Globus pallidus (tissue), 1 donor: ENCODE results near the gene EPHA2.

Experiments used
- DNase-seq: peaks from one replicate; pipeline ENCODE4 v3.0.0-alpha.2; 2015; ENCODE audit warnings: low spot score

The EPHA2 gene

GRCh38 chr1:16134906-16135305 is 21.0 kb downstream of the EPHA2 start:
- no peak for DNase-seq

- DNase-seq, result no peak
Observed at GRCh38 chr1:16134066-16134801, 21.6 kb downstream of the EPHA2 start.

GRCh38 chr1:16133007-16133961 is 22.6 kb downstream of the EPHA2 start:
- DNase-seq, result no peak

GRCh38 chr1:16132325-16132785 is 23.5 kb downstream of the EPHA2 start:
- DNase-seq, result no peak

- no peak for DNase-seq
Observed at GRCh38 chr1:16131636-16132324, 24.1 kb downstream of the EPHA2 start.

GRCh38 chr1:16130827-16131226 is 25.0 kb downstream of the EPHA2 start:
- DNase-seq, result no peak

GRCh38 chr1:16129921-16130543 is 25.8 kb downstream of the EPHA2 start:
- no peak for DNase-seq

GRCh38 chr1:16129316-16129715 is 26.6 kb downstream of the EPHA2 start:
- no peak for DNase-seq

GRCh38 chr1:16128338-16128741 is 27.5 kb downstream of the EPHA2 start:
- peak; percentile 24 for DNase-seq

GRCh38 chr1:16127676-16128337 is 28.1 kb downstream of the EPHA2 start:
- no peak for DNase-seq

- no peak for DNase-seq
Observed at GRCh38 chr1:16126743-16127515, 28.9 kb downstream of the EPHA2 start.

GRCh38 chr1:16126160-16126559 is 29.7 kb downstream of the EPHA2 start:
- DNase-seq, result no peak

- DNase-seq, result no peak
Observed at GRCh38 chr1:16125483-16125882, 30.4 kb downstream of the EPHA2 start.

GRCh38 chr1:16125088-16125470 is 30.8 kb downstream of the EPHA2 start:
- DNase-seq, result no peak

GRCh38 chr1:16124377-16125087 is 31.3 kb downstream of the EPHA2 start:
- DNase-seq, result no peak

- DNase-seq, result no peak
Observed at GRCh38 chr1:16122916-16123315, 33.0 kb downstream of the EPHA2 start.

- no peak for DNase-seq
Observed at GRCh38 chr1:16122350-16122881, 33.5 kb downstream of the EPHA2 start.

- no peak for DNase-seq
Observed at GRCh38 chr1:16120940-16121410, 34.9 kb downstream of the EPHA2 start.

- DNase-seq, result no peak
Observed at GRCh38 chr1:16120407-16120806, 35.5 kb downstream of the EPHA2 start.

GRCh38 chr1:16119926-16120325 is 35.9 kb downstream of the EPHA2 start:
- no peak for DNase-seq
